Measurements from ENCODE around the gene SERPING1. TPM values are rescaled to one million over a fixed set of nuclear protein-coding genes. Genes with fewer than 3 reads are reported as not detected.

SERPING1 gene
- total and polyA plus RNA-seq, 2 experiments from 2014 or later, result 147 to 319 TPM

DNA sequence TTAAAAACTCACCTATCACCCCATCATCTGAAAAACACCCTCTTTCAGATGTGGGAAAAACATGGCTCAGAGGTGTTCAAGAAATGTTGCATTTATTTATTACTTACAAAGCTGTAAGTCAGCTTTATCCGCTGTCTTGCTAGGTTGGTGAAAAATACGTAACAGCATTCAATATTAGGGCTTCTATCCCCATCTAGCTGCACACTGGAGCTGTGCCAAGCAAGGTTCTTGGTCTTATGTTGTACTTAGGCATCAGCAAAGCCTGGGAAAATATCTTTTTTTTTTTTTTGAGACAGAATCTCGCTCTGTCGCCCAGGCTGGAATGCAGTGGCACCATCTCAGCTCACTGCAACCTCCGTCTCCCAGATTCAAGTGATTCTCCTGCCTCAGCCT lies 7.5 kb downstream of the SERPING1 start:
- no peak overlapping the region for H3K4me3 ChIP-seq
- no peak for DNase-seq
- no peaks in the 10 kb centered on the region for H3K9me2 ChIP-seq (ENCODE audit: insufficient read depth)
- H3K27ac ChIP-seq, result no peak overlapping the region
- in situ Hi-C loops (cut with MboI), result no loop called here
- TF ChIP-seq EZH2phosphoT487 (IDR thresholded peaks at IDR 0.05; ENCODE audit: insufficient read depth, low read depth) (no peak), EZH2 (IDR thresholded peaks at IDR 0.05; ENCODE audit: insufficient read depth, poor library complexity, severe bottlenecking) (no peak)
- H3K4me2 ChIP-seq (ENCODE audit: unreplicated experiment), result no peak overlapping the region
- H3K4me1 ChIP-seq (ENCODE audit: insufficient read depth), result no peaks in the 10 kb centered on the region
- no peaks in the 10 kb centered on the region for H3K9me3 ChIP-seq (ENCODE audit: low read depth)
- no peaks in the 10 kb centered on the region for H4K20me1 ChIP-seq (ENCODE audit: insufficient read depth)
- H3F3A ChIP-seq (ENCODE audit: insufficient read depth), result no peaks in the 10 kb centered on the region
- H3K9ac ChIP-seq, result no peak overlapping the region
- no peak overlapping the region for H2AFZ ChIP-seq
- H3K27me3 ChIP-seq (replicated peaks; ENCODE audit: insufficient read depth), result no peaks in the 10 kb centered on the region
- H3K36me3 ChIP-seq (ENCODE audit: low read depth), result peaks cover 8% of the 10 kb centered on the region; the same call in 1 of the 2 replicates
- 96 to 97% methylated on average over 5 of the region's 5 CpGs for WGBS, 2 experiments (ENCODE audit: low coverage in 1 of 2, low lambda C conversion rate in 2 of 2, missing lambda C conversion rate in 2 of 2)
- no peaks in the 10 kb centered on the region for H3K79me2 ChIP-seq (ENCODE audit: insufficient read depth)

DNA sequence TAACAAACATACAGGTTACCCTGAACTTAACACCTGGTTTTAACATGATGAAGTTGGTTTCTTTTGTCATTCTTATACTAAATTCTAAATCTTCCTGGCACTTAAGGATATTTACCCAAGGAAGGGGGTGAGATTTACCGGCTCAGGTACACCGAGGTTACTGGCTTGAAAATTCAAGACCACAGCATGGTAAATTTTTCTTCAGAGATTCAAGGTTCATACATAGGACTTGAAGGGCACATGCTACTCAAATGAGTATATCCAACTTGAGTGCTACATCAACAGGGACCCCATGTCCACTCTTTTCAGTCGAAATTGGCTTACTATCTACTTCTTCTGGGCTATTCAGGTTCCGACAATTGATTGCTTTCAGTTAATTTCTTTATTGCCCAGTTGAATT lies 12.7 kb downstream of the SERPING1 start:
- DNase-seq, result no peak
- WGBS, 2 experiments (ENCODE audit: low coverage in 1 of 2, low lambda C conversion rate in 2 of 2, missing lambda C conversion rate in 2 of 2), result 93 to 94% methylated on average over 4 of the region's 4 CpGs
- no peak overlapping the region for H3K27ac ChIP-seq
- no peak overlapping the region for H3K4me2 ChIP-seq (ENCODE audit: unreplicated experiment)
- no peak overlapping the region for H2AFZ ChIP-seq
- no peak for TF ChIP-seq EZH2phosphoT487 (IDR thresholded peaks at IDR 0.05; ENCODE audit: insufficient read depth, low read depth)
- no peak for TF ChIP-seq EZH2 (IDR thresholded peaks at IDR 0.05; ENCODE audit: insufficient read depth, poor library complexity, severe bottlenecking)
- H3K4me3 ChIP-seq, result no peak overlapping the region
- H3K4me1 ChIP-seq (ENCODE audit: insufficient read depth), result no peaks in the 10 kb centered on the region
- H3K36me3 ChIP-seq (ENCODE audit: low read depth), result peaks cover 16% of the 10 kb centered on the region; the same call in 1 of the 2 replicates
- no peaks in the 10 kb centered on the region for H3K9me3 ChIP-seq (ENCODE audit: low read depth)
- no peaks in the 10 kb centered on the region for H3F3A ChIP-seq (ENCODE audit: insufficient read depth)
- no peaks in the 10 kb centered on the region for H3K9me2 ChIP-seq (ENCODE audit: insufficient read depth)
- H3K79me2 ChIP-seq (ENCODE audit: insufficient read depth), result no peaks in the 10 kb centered on the region
- no peaks in the 10 kb centered on the region for H3K27me3 ChIP-seq (replicated peaks; ENCODE audit: insufficient read depth)
- H4K20me1 ChIP-seq (ENCODE audit: insufficient read depth), result no peaks in the 10 kb centered on the region
- no peak overlapping the region for H3K9ac ChIP-seq
- in situ Hi-C loops (cut with MboI), result no loop called here

DNA sequence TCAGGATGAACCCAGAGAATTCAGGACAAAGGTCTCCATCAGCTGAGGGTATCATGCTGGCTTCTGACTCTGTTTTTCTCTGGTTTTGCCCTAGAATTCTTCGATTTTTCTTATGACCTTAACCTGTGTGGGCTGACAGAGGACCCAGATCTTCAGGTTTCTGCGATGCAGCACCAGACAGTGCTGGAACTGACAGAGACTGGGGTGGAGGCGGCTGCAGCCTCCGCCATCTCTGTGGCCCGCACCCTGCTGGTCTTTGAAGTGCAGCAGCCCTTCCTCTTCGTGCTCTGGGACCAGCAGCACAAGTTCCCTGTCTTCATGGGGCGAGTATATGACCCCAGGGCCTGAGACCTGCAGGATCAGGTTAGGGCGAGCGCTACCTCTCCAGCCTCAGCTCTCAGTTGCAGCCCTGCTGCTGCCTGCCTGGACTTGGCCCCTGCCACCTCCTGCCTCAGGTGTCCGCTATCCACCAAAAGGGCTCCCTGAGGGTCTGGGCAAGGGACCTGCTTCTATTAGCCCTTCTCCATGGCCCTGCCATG lies 16.8 kb downstream of the SERPING1 start:
- DNase-seq, result no peak

GRCh38 chr11:57615308-57615707 lies 17.8 kb downstream of the SERPING1 start:
- in situ Hi-C loops (cut with MboI), result no loop called here
- Histone ChIP-seq H3K4me3 (no peak overlapping the region), H3K79me2 (ENCODE audit: insufficient read depth) (no peaks in the 10 kb centered on the region), H3K36me3 (ENCODE audit: low read depth) (peaks cover 5% of the 10 kb centered on the region; the same call in 1 of the 2 replicates), H3K27me3 (replicated peaks; ENCODE audit: insufficient read depth) (no peaks in the 10 kb centered on the region), H3K27ac (no peak overlapping the region), H3F3A (ENCODE audit: insufficient read depth) (no peaks in the 10 kb centered on the region), H3K9me3 (ENCODE audit: low read depth) (no peaks in the 10 kb centered on the region), H3K9ac (no peak overlapping the region), H4K20me1 (ENCODE audit: insufficient read depth) (no peaks in the 10 kb centered on the region), H3K4me1 (ENCODE audit: insufficient read depth) (no peaks in the 10 kb centered on the region), H3K4me2 (ENCODE audit: unreplicated experiment) (no peak overlapping the region), H2AFZ (no peak overlapping the region), H3K9me2 (ENCODE audit: insufficient read depth) (no peaks in the 10 kb centered on the region)
- DNase-seq, result no peak
- WGBS, 2 experiments (ENCODE audit: low coverage in 1 of 2, low lambda C conversion rate in 2 of 2, missing lambda C conversion rate in 2 of 2), result 62 to 72% methylated on average over 1 of the region's 1 CpG
- no peak for TF ChIP-seq EZH2phosphoT487 (IDR thresholded peaks at IDR 0.05; ENCODE audit: insufficient read depth, low read depth)
- no peak for TF ChIP-seq EZH2 (IDR thresholded peaks at IDR 0.05; ENCODE audit: insufficient read depth, poor library complexity, severe bottlenecking)

More for the DNA sequence above, 16.8 kb downstream of the SERPING1 start:
- Histone ChIP-seq H3K27me3 (replicated peaks; ENCODE audit: insufficient read depth) (no peaks in the 10 kb centered on the region), H4K20me1 (ENCODE audit: insufficient read depth) (no peaks in the 10 kb centered on the region), H3K27ac (no peak overlapping the region), H3K4me2 (ENCODE audit: unreplicated experiment) (no peak overlapping the region), H3K9ac (no peak overlapping the region), H3K36me3 (ENCODE audit: low read depth) (peaks cover 13% of the 10 kb centered on the region; the same call in 1 of the 2 replicates), H3K4me3 (no peak overlapping the region), H2AFZ (no peak overlapping the region), H3K9me2 (ENCODE audit: insufficient read depth) (no peaks in the 10 kb centered on the region), H3K4me1 (ENCODE audit: insufficient read depth) (no peaks in the 10 kb centered on the region), H3K9me3 (ENCODE audit: low read depth) (no peaks in the 10 kb centered on the region), H3K79me2 (ENCODE audit: insufficient read depth) (no peaks in the 10 kb centered on the region), H3F3A (ENCODE audit: insufficient read depth) (no peaks in the 10 kb centered on the region)
- in situ Hi-C loops (cut with MboI), result no loop called here
- WGBS, 2 experiments (ENCODE audit: low coverage in 1 of 2, low lambda C conversion rate in 2 of 2, missing lambda C conversion rate in 2 of 2), result 85 to 86% methylated on average over 10 of the region's 10 CpGs
- TF ChIP-seq EZH2 (IDR thresholded peaks at IDR 0.05; ENCODE audit: insufficient read depth, poor library complexity, severe bottlenecking), result no peak
- TF ChIP-seq EZH2phosphoT487 (IDR thresholded peaks at IDR 0.05; ENCODE audit: insufficient read depth, low read depth), result no peak

Measured in GM23248 (cell line).